Endothelial cell of umbilical vein (primary cell): ENCODE results near the gene IL1R2. TPM values are rescaled to one million over a fixed set of nuclear protein-coding genes. Genes with fewer than 3 reads are reported as not detected.
A peak's percentile ranks its signal among the peaks of the same experiment; 100 is the strongest.

Experiments
- BruUV-seq: library from RNA; stranded (reverse); fragments of 400-500 nt; replicated peaks from 2 replicates; lab custom pipeline; 2021; lab: Mats Ljungman, UMichigan
- CTCF ChIA-PET: fragments of 300-600, 350-600 bp; sonication (Branson Sonifier 250); formaldehyde crosslinking; loops from one replicate; lab custom pipeline; 2021; ENCODE audit warnings: antibody characterized with exemption, inconsistent platforms; lab: Charles Lee
- POLR2A ChIA-PET: fragments of 300-600, 350-600 bp; sonication (Branson Sonifier 250); formaldehyde crosslinking; loops from one replicate; lab custom pipeline; 2021; ENCODE audit warnings: antibody characterized with exemption, inconsistent platforms; lab: Charles Lee
- DNase-seq: peaks from one replicate; pipeline ENCODE4 v3.0.0-alpha.2; 2011; ENCODE audit warnings: low read depth, low spot score
- FAIRE-seq: peaks from 2 replicates; lab custom pipeline; 2011; peaks lifted over from hg19 to GRCh38; lab: Jason Lieb, UNC
- H2AFZ ChIP-seq: 2 replicates; pipeline ENCODE4 v1.6.0; 2012; ENCODE audit warnings: low read depth, low read length, control low read depth, inconsistent platforms
- H3K27ac ChIP-seq: 2 replicates; pipeline ENCODE4 v1.5.1; 2011; ENCODE audit warnings: low read depth, mild to moderate bottlenecking, control low read depth, low read length, moderate library complexity; ENCODE audit not compliant: insufficient read depth
- H3K27me3 ChIP-seq, 2 experiments: 2 replicates each; pipeline versions ENCODE4 v1.6.0 to v1.6.1; 2011; ENCODE audit warnings: low read length in 2 of 2, mixed read lengths in 1 of 2; ENCODE audit not compliant: control insufficient read depth in 2 of 2, insufficient read depth in 2 of 2
- H3K36me3 ChIP-seq, 2 experiments: 2 replicates in 1 of 2; 3 replicates in 1 of 2; pipeline ENCODE4 v1.5.1; 2011; ENCODE audit warnings: low read length in 2 of 2, mild to moderate bottlenecking in 1 of 2, moderate library complexity in 1 of 2; ENCODE audit not compliant: control insufficient read depth in 2 of 2, insufficient read depth in 2 of 2; ENCODE audit errors: extremely low read depth in 1 of 2
- H3K4me1 ChIP-seq: 3 replicates; pipeline ENCODE4 v1.5.1; 2011; ENCODE audit warnings: mild to moderate bottlenecking, low read length; ENCODE audit not compliant: control insufficient read depth, insufficient read depth; ENCODE audit errors: extremely low read depth
- H3K4me2 ChIP-seq: 2 replicates; pipeline ENCODE4 v1.6.1; 2011; ENCODE audit warnings: low read length, control low read depth, mixed read lengths; ENCODE audit not compliant: insufficient read depth
- H3K4me3 ChIP-seq, 3 experiments: fragments of 200-600 bp in 1 of 3; sonication (generic), shearing (Covaris generic) in 1 of 3; replicated peaks in 1 of 3; 2 replicates each; pipeline ENCODE4 v1.5.1; 2011 to 2016; ENCODE audit warnings: control low read depth in 3 of 3, low read length in 3 of 3, mild to moderate bottlenecking in 2 of 3, inconsistent platforms in 1 of 3, low read depth in 1 of 3, moderate library complexity in 1 of 3; ENCODE audit not compliant: insufficient read depth in 1 of 3
- H3K79me2 ChIP-seq: 2 replicates; pipeline ENCODE4 v1.6.0; 2012; ENCODE audit warnings: low read length, inconsistent platforms; ENCODE audit not compliant: control insufficient read depth, insufficient read depth
- H3K9ac ChIP-seq: replicated peaks from 2 replicates; pipeline ENCODE3; 2011; ENCODE audit warnings: low read length, control low read depth; ENCODE audit not compliant: insufficient read depth; ENCODE audit errors: extremely low read depth
- H3K9me1 ChIP-seq: replicated peaks from 3 replicates; pipeline ENCODE4 v1.6.0; 2011; ENCODE audit warnings: mild to moderate bottlenecking, low read length; ENCODE audit not compliant: control insufficient read depth, insufficient read depth; ENCODE audit errors: extremely low read depth
- H3K9me3 ChIP-seq: replicated peaks from 2 replicates; pipeline ENCODE4 v1.5.1; 2012; ENCODE audit warnings: low read length, inconsistent platforms; ENCODE audit not compliant: control insufficient read depth, insufficient read depth
- H4K20me1 ChIP-seq: replicated peaks from 2 replicates; pipeline ENCODE3; 2011; ENCODE audit warnings: mild to moderate bottlenecking, low read length; ENCODE audit not compliant: control insufficient read depth, insufficient read depth; ENCODE audit errors: extremely low read depth
- EZH2 ChIP-seq: IDR thresholded peaks from 2 replicates; pipeline ENCODE4 v1.6.1; 2012; ENCODE audit warnings: borderline replicate concordance, low read depth, mild to moderate bottlenecking, moderate library complexity, low read length, inconsistent platforms; ENCODE audit not compliant: severe bottlenecking
- FOS ChIP-seq: IDR thresholded peaks from 2 replicates; pipeline ENCODE4 v1.6.1; 2011; ENCODE audit warnings: mild to moderate bottlenecking, low read length, moderate library complexity, borderline replicate concordance; ENCODE audit not compliant: insufficient read depth
- GATA2 ChIP-seq: IDR thresholded peaks from 2 replicates; pipeline ENCODE4 v1.7.0; 2011; ENCODE audit warnings: low read depth, mild to moderate bottlenecking, moderate library complexity, mixed read lengths, low read length; ENCODE audit not compliant: insufficient read length, insufficient read depth
- JUN ChIP-seq: IDR thresholded peaks from 2 replicates; pipeline ENCODE4 v1.6.1; 2011; ENCODE audit warnings: borderline replicate concordance, low read depth; ENCODE audit not compliant: insufficient read length, insufficient read depth
- MYC ChIP-seq: IDR thresholded peaks from one replicate; pipeline ENCODE4 v1.6.1; 2011; ENCODE audit warnings: mild to moderate bottlenecking, low read depth, low read length
- POLR2A ChIP-seq: IDR thresholded peaks from 2 replicates; pipeline ENCODE4 v1.6.1; 2012; ENCODE audit warnings: low read depth, mild to moderate bottlenecking, control low read depth, low read length
- POLR2AphosphoS5 ChIP-seq: IDR thresholded peaks from 2 replicates; pipeline ENCODE4 v1.6.1; 2012; ENCODE audit warnings: low read depth, mild to moderate bottlenecking, control low read depth, low read length, moderate library complexity; ENCODE audit not compliant: insufficient read depth
- dilution Hi-C: fragments of 300-500 bp; cut with MboI; formaldehyde crosslinking; loops from one replicate; pipeline ENCODE4 v1.15.0; 2019; ENCODE audit warnings: low sequenced_read_pairs; ENCODE audit not compliant: extremely low pct_ligation_motif_present
- intact Hi-C: fragments of 100-400 bp; cut with micrococcal nuclease; formaldehyde crosslinking; loops from one replicate; pipeline ENCODE4 v1.10.0; 2022
- polyA plus RNA-seq, 4 experiments: library from polyadenylated mRNA; depleted of rRNA in 3 of 4; stranded (reverse) in 3 of 4; unstranded in 1 of 4; fragments of >200 nt; gene quantifications; 2 replicates each; pipeline versions ENCODE4 v1.2.1 to v1.2.3, GENCODE V29; 2011 to 2012; ENCODE audit warnings: missing spikeins in 1 of 4
- total RNA-seq: library from RNA; stranded (reverse); gene quantifications from 2 replicates; pipeline ENCODE4 v1.2.3, GENCODE V29; 2021
- TF ChIP-seq, protein P1 (sequence below), 2 donors: IDR thresholded peaks; 1 replicate in 1 of 2; 2 replicates in 1 of 2; pipeline ENCODE4 v1.5.1; 2011; ENCODE audit warnings: low read length in 2 of 2, mild to moderate bottlenecking in 2 of 2, moderate library complexity in 2 of 2, control low read depth in 1 of 2, inconsistent platforms in 1 of 2, low read depth in 1 of 2; ENCODE audit not compliant: insufficient read depth in 1 of 2; ENCODE audit errors: extremely low read depth in 1 of 2
- TF ChIP-seq, protein P2 (sequence below): IDR thresholded peaks from 2 replicates; pipeline ENCODE4 v1.6.1; 2011; ENCODE audit not compliant: insufficient read depth, insufficient read length

The IL1R2 gene
- total and polyA plus RNA-seq, 2 donors (not counting 3 experiments of a cell fraction or from before 2014, with no cell fraction given): not detected

- Histone ChIP-seq H3K9ac (no peak overlapping the region), H3K9me1 (no peaks in the 10 kb centered on the region), H3K27ac (no peak overlapping the region), H3K4me2 (no peak overlapping the region), H3K79me2 (no peaks in the 10 kb centered on the region), H3K36me3 (no peaks in the 10 kb centered on the region), H3K4me3 (no peak overlapping the region), H3K9me3 (no peaks in the 10 kb centered on the region), H2AFZ (no peak overlapping the region), H3K4me1 (peaks cover 9% of the 10 kb centered on the region), H4K20me1 (no peaks in the 10 kb centered on the region), H3K27me3 (no peaks in the 10 kb centered on the region)
- CTCF ChIA-PET: interaction anchor here (0.5 to 4.9 kb wide), 45 partner anchors 8 to 610 kb away, joined by 3 to 172 read pairs (median 4); partner anchors contain the start of genes IL18R1 and IL1R1
- dilution Hi-C loops (no loop called here), intact Hi-C loops (loop anchor here (1.0 kb wide), 3 partner anchors 235 to 443 kb away; no protein-coding TSS in a partner anchor)
- TF ChIP-seq, protein P1, sequence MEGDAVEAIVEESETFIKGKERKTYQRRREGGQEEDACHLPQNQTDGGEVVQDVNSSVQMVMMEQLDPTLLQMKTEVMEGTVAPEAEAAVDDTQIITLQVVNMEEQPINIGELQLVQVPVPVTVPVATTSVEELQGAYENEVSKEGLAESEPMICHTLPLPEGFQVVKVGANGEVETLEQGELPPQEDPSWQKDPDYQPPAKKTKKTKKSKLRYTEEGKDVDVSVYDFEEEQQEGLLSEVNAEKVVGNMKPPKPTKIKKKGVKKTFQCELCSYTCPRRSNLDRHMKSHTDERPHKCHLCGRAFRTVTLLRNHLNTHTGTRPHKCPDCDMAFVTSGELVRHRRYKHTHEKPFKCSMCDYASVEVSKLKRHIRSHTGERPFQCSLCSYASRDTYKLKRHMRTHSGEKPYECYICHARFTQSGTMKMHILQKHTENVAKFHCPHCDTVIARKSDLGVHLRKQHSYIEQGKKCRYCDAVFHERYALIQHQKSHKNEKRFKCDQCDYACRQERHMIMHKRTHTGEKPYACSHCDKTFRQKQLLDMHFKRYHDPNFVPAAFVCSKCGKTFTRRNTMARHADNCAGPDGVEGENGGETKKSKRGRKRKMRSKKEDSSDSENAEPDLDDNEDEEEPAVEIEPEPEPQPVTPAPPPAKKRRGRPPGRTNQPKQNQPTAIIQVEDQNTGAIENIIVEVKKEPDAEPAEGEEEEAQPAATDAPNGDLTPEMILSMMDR (IDR thresholded peaks at IDR 0.05; ENCODE audit: extremely low read depth in 1 of 2, insufficient read depth in 1 of 2, low read depth in 1 of 2, low read length in 2 of 2): peak; percentile 66 to 82
- no peak for TF ChIP-seq MYC
- BruUV-seq: no TSS peak
- DNase-seq: peak; percentile 55
- FAIRE-seq: peak; percentile 90
- POLR2A ChIA-PET: interaction anchor here (1.5 kb wide), 1 partner anchor 234 kb away, joined by 3 read pairs; no protein-coding TSS in a partner anchor
Measured at GRCh38 chr2:102005989-102006885, 14.5 kb downstream of the IL1R2 start.

DNA sequence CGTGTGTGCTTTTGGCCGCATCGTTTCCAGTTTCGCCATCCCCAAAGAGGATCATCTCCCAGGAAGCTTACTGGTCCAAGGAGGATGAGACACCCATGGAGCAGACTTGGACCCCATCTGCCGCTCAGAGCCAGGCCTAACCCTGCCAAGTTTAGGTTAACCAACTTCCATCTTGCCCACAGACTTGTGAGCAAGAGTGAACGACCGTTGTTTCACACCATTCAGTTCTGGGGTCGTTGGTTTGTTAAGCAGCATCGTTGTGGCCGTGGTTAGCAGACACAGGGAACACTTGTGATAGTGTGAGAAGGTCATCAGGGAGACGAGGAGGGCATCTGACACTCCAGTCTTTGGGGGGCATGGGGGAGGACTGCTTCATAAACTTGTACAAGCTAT, 15.1 kb downstream of the IL1R2 start:
- intact Hi-C loops: loop anchor here (1.0 kb wide), 3 partner anchors 234 to 442 kb away; no protein-coding TSS in a partner anchor
- Histone ChIP-seq H4K20me1 (no peaks in the 10 kb centered on the region), H3K79me2 (no peaks in the 10 kb centered on the region), H3K27me3 (no peaks in the 10 kb centered on the region), H3K9me3 (no peaks in the 10 kb centered on the region), H3K36me3 (no peaks in the 10 kb centered on the region), H3K9me1 (no peaks in the 10 kb centered on the region), H3K4me1 (peaks cover 11% of the 10 kb centered on the region), H2AFZ (no peak overlapping the region), H3K9ac (no peak overlapping the region), H3K4me3 (no peak overlapping the region), H3K4me2 (no peak overlapping the region), H3K27ac (no peak overlapping the region)
- no peak for DNase-seq
- no peak for FAIRE-seq
- CTCF ChIA-PET: interaction anchor here (0.6 to 4.9 kb wide), 29 partner anchors 9 to 609 kb away, joined by 3 to 172 read pairs (median 5); no protein-coding TSS in a partner anchor
- POLR2A ChIA-PET: interaction anchor here (1.0 to 1.5 kb wide), 2 partner anchors 11 to 234 kb away, joined by 3 read pairs; no protein-coding TSS in a partner anchor
- no TSS peak for BruUV-seq
- dilution Hi-C loops: no loop called here
- TF ChIP-seq POLR2A (no peak), FOS (no peak), POLR2AphosphoS5 (no peak), MYC (no peak), EZH2 (no peak), JUN (no peak), GATA2 (no peak)
- TF ChIP-seq, protein P1 (IDR thresholded peaks at IDR 0.05; ENCODE audit: extremely low read depth in 1 of 2, insufficient read depth in 1 of 2, low read depth in 1 of 2, low read length in 2 of 2): no peak
- TF ChIP-seq, protein P2, sequence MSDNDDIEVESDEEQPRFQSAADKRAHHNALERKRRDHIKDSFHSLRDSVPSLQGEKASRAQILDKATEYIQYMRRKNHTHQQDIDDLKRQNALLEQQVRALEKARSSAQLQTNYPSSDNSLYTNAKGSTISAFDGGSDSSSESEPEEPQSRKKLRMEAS: no peak
